ENCODE measurements around the gene FATE1. TPM values are rescaled to one million over a fixed set of nuclear protein-coding genes. Genes with fewer than 3 reads are reported as not detected.
"Not testable (repeated sequence)": the region's sequence is repeated elsewhere in the genome, so short reads cannot be mapped to it uniquely, and the experiment has no call there.

Gene FATE1, protein sequence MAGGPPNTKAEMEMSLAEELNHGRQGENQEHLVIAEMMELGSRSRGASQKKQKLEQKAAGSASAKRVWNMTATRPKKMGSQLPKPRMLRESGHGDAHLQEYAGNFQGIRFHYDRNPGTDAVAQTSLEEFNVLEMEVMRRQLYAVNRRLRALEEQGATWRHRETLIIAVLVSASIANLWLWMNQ
- polyA plus RNA-seq (ENCODE audit: insufficient read length in 3 of 3) = under 1 TPM in 2 of 3 donors, not detected in 1; 0.28 to 0.40 TPM

DNA sequence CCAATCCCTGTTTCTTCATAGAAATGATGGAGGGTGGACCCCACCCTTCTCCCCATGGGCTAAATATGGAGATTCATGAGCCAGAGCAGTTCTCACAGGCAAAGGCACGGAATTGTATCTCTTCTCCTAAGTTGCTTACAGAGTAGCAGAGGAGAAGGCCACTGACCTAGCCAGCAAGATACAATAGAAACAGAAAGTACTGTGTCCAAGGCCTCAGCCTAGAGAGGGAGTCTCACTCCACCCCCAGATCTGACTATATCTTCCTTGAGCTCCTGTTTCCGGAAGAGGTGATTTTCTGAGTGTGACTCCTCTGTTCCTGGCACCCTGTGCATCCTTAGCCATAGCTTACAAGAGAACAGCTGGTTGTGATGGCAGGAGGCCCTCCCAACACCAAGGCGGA lies at the start of gene FATE1:
Gene FATE1 (plus strand): TSS at position 284 of the 400 bp plus-strand sequence. CDS start 85 bp downstream, at position 369.
- DNase-seq (ENCODE audit: low read depth in 3 of 3, low spot score in 2 of 3) = no peak

DNA sequence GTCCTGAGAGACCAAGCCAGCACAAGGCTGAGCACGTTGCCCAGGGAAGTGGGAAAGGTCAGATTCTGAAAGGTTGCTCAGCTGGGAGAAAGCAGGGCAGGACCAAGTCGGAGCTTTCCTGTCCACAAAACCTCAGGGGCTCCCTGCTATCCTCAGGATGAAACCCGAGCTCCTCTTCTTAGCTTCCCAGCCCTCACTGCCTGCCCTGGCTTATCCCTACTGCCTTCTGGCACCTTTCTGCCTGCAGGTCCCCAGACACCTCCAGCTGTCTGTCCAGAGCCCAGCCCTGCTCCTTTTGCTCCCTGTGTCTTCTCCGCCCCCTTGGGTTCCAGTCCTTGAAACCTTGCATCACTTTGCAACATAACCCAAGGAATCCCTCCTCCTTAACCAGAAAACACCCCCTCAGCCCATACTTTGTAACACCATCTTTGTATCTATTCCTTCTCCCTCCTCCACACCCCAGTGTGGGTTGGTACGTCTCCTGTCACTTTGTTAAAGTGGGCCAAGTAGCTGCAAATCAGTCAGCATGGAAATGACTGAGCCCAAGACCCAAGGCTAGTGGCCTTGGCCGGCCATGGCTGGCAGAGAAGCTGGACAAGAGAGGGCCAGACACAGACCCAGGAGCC lies 40.6 kb upstream of the FATE1 start:
- no peak for DNase-seq (ENCODE audit: low read depth in 3 of 3, low spot score in 2 of 3)

DNA sequence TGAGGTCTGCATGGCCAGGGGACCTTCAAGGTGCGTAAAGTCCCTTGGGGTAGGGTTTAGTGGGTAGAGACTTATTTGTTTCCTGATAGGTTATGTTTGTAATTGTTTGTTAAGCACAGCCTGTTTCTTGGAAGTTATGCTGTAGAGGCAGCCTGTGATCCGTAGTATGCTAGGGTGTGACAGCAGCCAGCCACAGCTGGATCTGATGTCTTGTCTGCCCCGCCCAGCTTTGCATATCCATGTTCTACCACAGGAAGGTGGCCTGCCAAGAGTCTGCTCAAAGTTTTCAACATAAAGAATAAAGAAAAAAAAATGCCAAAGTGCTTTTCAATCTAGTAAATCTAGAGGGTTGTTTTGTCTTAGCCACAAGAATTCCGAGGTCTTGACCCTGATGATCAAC lies 39.6 kb upstream of the FATE1 start:
- DNase-seq (ENCODE audit: low read depth in 3 of 3, low spot score in 2 of 3) = no peak

DNA sequence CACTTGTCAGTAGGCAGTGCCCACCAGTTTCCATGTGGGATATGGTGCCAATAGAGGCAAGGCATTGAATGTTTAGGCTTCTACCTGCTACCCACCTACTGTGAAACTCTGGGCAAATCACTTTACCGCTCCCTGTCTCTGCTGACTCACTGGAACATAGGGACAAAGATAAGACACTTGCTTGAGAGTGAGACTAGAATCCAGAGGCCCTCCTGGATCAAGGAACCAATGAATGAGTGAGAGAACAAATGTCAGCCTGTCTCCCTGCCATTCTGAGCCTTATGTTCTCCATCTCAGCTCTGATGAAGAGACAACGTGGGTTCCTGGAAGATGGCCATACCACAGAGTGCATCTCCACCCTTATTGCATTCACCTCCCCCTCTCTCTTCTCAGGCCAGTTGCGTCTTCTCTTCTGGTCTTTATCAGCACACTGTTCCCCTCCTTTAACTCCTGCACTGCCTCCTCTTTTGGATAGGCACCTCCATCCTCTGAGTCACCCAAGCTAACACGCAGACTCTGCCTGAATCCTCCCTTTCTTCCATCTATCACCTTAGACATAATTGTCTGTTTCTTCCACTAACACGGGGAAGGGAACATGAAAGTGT lies 35.9 kb upstream of the FATE1 start:
- DNase-seq (ENCODE audit: low read depth in 3 of 3, low spot score in 2 of 3) = no peak

DNA sequence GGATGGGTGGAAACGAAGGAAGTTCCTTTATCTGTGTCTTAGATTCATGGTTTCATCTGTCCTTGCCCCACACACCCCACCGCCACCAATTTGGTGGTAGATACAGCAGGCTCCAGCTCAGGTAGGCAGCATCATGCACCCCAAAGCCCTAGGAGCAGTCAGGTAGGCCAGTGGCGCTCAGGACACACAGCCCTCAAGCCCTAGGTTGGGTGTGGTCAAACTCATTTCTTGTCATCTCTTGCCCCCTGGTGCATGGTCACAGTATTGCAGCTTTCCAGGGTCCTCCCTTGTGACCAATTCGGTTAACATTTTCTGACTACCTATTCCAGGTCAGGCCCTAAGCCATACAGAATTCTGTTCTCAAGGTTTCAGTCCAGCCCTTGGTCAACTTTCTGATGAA lies 35.0 kb upstream of the FATE1 start:
- no peak for DNase-seq (ENCODE audit: low read depth in 3 of 3, low spot score in 2 of 3)

DNA sequence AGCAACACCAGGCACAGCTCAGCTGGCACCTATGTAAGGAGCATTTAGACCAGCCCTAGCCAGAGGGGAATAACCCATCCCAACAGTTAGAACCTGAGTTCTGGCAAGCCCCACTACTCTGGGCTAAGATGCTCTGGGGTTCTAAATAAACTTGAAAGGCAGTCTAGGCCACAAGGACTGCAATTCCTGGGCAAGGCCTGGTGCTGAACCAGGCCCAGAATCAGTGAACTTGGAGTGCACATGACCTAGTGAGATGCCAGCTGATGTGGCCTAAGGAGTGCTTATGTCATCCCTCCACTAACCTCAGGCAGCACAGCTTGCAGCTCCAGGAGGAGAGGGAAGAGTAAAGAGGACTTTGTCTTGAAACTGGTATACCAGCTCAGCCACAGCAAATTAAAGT lies 28.2 kb upstream of the FATE1 start:
- DNase-seq (ENCODE audit: low read depth in 3 of 3, low spot score in 2 of 3) = no peak

DNA sequence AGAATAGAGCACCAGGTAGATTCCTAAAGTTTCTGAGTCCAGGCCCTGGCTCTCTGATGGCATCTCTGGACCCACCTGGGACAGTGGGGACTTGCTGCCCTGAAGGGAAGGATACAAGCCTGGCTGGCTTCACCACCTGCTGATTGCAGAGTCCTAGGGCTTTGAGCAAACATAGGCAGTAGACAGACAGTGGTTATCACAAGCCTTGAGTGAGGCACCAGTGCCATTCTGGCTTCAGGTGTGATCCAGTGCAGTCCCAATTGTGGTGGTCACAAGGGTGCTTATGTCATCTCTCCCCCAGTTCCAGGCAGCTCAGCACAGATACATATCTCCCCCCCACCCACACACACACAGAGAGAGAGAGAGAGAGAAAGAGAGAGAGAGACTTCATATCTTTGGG lies 27.1 kb upstream of the FATE1 start:
- no peak for DNase-seq (ENCODE audit: low read depth in 3 of 3, low spot score in 2 of 3)

DNA sequence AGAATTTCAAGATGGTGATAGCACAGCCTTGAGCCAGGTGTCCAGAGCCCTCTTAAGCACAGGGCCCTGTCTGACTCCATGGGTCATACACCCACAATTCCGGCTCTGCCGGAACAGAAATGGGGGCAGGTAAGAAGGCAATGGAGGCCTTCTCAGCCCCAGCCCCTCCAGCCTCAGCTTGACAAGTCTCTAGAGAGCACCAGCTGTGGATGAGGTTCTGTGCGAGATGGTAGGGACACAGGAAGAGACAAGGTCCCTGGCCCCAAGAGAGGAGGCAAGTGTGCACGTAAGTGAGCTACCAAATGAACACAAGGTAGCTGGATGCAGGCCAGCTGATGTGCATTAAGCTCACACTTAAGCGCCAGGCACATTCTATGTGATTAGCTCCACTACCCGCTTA lies 23.0 kb upstream of the FATE1 start:
- DNase-seq (ENCODE audit: low read depth in 3 of 3, low spot score in 2 of 3) = no peak

DNA sequence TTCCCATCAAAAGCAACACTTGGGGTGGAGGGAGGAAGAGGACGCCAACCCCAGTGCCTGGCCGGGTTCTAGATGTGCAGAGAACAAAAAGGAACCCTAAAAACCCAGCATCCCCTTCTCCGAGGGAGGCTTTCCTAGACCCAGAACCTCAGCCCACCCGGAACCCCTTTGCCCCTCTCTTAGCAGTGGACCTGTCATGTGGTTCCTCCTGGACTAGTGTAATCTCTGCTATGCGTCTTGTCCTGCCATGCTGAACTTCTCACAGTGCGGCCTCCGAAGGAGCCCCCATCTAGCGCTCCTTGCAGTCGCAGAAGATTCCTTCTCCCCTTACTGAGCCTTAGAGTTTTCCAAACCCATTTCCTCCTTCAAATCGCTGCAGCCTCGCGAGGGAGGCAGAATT lies 21.7 kb upstream of the FATE1 start:
- no peak for DNase-seq (ENCODE audit: low read depth in 3 of 3, low spot score in 2 of 3)

DNA sequence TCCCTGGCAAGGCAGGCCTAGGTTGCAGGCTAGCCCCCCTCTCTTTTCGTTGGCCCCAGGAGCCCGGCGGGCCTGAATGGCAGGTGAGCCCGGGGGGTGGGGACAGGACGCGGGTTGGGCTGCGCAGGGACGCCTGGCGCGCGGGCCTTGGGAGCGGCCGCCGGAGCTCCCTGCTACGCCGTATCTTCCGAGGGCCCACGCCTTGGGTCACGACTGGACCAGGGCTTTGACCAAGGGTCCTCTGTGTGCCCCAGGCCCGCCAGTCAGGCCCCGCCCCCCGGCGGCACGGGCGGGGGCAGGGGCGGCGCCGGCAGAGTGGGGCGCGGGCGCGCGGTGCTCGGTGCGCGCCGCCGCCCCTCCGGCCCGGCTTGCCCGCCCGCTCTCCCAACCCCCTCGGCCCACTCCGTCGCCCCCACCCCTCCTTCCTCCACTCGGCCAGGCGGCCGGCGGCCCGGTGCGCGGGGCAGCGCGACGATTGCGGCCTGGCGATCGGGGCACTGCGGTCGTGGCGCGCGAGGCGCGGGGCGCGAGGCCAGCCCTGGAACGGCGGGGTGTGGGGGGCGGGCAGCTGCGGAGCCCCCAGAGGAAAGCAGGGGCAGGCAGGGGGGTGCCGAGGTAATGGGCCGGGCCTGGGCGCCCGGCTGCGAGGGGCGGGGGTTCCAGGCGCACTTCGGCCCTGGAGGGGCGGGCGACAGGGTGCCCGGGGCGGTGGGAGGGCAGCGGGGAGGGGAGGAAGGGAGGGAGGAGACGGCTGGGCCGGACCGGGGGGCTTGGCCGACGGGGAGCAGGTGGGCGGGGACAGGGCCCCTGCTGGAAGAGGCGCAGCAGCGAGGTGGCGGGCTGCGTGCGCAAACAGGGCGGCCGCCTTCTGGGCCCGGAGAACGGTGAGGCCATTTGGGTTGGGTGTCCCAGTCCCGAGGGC lies 20.9 kb upstream of the FATE1 start, which contains the start of gene PRRG3:
Gene PRRG3 (plus strand): TSS at position 798 of the 922 bp plus-strand sequence. CDS start 3,357 bp downstream, outside the sequence.
- no peak for DNase-seq (ENCODE audit: low read depth in 3 of 3, low spot score in 2 of 3)

DNA sequence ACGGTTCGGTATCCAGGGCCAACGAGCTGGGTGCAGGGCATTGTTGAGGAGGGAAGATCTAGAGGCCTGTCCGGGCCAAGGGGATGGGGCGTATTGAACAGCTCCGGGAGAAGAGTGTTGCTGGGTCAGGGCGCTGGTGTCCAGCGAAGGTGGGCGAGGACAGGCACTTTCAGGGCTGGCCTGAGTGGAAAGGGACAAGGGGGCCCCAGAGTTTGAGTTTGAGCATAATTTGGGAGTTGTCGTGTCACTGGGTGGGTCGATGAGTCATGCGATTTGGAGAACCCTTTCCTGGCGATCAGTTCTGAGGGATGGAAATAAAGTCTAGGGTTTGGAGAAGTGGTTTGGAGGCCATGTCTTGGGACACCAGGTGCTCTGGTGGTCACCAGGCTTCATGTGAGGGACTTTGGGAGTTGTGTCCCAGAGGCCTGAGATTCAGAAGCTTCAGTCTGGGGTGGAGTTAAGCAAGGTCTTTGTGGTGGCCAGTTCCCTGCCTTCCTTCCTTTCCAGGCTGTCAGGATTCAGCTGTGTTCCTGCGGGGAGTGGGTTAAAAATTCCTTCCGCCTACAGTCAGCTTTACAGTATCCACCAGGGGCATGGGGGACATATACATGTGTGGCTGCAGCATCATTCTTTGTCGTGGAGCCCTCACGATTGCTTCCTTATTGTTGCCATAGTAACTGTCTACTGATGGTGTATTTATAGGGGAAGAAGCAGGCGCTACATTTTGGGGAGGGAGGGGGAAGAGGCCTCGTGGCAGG lies 20.1 kb upstream of the FATE1 start:
- no peak for DNase-seq (ENCODE audit: low read depth in 3 of 3, low spot score in 2 of 3)

DNA sequence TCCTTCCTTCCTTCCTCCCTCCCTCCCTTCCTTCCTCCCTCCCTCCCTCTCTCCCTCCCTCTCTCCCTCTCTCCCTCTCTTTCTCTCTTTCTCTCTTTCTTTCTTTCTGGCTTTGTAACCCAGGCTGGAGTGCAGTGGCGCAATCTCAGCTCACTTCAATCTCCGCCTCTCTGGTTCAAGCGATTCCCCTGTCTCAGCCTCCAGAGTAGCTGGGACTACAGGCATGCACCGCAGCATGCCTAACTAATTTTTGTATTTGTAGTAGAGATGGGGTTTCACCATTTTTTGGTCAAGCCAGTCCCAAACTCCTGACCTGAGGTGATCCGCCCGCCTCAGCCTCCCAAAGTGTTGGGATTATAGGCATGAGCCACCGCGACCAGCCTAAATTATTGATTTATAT lies 18.8 kb upstream of the FATE1 start:
- DNase-seq (ENCODE audit: low read depth in 3 of 3, low spot score in 2 of 3) = not testable (repeated sequence)

DNA sequence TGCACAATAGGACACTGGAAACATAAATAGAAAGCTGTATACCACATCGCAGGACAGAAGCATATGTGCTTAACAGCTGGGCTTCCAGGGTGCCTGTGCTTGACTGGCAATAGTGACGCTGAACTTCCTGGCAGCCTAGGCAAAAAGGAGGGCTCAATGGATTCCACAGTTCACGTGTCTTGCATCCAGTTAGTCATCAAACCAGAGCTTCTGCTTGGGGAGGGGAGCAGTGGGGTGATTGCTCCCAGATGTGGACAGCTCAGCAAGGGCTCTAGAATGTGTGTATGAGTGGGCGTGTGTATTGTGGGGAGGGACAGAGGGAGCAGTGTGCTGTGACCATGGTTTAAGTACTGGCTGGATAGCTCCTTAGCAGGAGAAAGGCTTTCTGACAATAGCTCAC lies 18.3 kb upstream of the FATE1 start:
- DNase-seq (ENCODE audit: low read depth in 3 of 3, low spot score in 2 of 3) = no peak

DNA sequence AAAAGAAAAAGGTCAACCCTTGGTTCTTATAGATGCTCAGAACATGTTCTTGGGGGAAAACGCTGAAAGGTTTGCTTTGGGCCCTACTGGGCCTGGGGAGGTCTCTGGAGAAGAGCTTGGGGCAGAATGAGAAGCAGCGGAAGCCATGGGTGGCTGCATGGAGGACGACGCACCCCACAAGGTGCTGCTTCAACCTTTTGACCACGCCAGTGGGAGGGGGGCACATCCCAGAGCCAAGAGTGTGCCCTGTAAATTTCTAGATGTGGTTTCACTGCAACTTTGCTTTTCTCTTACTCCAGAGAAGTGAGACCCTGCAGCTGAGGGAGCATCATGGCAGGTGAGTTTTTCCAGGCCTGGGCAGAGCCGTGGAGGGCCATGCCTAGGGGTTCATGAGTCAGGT lies 17.4 kb upstream of the FATE1 start:
- DNase-seq (ENCODE audit: low read depth in 3 of 3, low spot score in 2 of 3) = no peak

DNA sequence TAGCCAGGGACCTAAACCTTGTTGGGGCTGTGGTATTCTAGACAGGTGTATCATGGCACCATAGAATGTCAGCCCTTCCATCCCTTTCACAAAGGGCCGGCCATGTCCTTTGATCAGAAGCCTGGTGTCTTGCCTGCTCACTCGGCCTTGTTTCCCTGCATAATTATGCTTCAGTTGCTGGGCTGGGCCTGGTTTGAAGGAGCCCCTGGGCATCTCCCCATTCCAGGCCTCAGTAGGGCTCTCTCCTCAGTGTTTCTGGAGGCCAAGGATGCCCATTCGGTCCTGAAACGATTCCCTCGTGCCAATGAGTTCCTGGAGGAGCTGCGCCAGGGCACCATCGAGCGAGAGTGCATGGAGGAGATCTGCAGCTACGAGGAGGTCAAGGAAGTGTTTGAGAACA lies 16.1 kb upstream of the FATE1 start:
- DNase-seq (ENCODE audit: low read depth in 3 of 3, low spot score in 2 of 3) = no peak

DNA sequence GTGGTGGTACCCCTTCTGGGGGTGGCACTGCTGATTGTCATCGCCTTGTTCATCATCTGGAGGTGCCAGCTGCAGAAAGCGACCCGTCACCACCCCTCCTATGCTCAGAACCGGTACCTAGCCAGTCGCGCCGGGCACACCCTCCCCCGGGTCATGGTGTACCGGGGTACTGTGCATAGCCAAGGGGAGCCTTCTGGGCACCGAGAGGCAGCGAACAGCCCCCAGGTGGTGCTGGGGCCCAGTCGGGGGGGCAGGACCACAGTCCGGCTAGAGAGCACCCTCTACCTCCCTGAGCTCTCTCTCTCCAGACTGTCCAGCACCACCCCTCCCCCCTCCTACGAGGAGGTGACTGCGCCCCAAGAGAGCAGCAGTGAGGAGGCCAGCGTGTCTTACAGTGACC lies 15.3 kb upstream of the FATE1 start:
- no peak for DNase-seq (ENCODE audit: low read depth in 3 of 3, low spot score in 2 of 3)

DNA sequence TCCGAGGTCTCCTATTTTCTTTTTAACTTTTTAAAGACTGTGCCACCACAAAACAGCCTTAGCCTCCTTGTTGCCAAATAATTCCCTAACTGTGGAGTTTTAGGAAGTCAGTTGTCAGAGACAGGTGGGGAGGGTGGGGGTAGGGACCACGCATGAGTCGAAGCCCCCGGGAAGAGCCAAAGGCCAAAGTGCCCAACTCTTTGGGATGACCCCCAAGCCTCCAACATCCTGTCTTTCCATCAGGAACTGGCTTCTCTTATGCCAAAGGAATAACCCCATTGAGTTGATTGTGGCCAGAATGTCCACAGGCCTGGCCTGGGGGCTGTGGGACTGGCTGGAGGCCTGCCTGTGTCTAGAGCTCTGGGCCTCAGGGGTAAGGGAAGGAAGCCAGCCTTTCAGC lies 14.8 kb upstream of the FATE1 start:
- no peak for DNase-seq (ENCODE audit: low read depth in 3 of 3, low spot score in 2 of 3)

DNA sequence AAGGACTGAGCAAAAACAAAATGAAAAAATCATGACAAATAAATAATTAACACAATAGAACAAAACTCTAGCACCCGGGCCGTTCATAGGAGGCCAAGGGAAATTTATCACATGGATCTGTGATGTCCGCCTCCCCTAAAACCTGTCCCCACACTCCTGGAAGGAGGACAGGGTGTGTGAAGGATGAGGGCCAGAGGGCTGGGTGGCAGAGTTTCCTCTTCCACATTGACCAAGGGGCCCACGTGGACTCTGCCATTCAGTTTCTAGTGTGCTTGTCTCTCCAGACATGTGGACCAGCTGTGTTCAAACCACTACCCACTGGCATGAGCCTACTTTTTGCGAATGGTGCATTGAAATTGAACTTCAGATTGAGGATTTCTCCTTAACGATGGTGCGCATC lies 14.3 kb upstream of the FATE1 start:
- DNase-seq (ENCODE audit: low read depth in 3 of 3, low spot score in 2 of 3) = no peak

DNA sequence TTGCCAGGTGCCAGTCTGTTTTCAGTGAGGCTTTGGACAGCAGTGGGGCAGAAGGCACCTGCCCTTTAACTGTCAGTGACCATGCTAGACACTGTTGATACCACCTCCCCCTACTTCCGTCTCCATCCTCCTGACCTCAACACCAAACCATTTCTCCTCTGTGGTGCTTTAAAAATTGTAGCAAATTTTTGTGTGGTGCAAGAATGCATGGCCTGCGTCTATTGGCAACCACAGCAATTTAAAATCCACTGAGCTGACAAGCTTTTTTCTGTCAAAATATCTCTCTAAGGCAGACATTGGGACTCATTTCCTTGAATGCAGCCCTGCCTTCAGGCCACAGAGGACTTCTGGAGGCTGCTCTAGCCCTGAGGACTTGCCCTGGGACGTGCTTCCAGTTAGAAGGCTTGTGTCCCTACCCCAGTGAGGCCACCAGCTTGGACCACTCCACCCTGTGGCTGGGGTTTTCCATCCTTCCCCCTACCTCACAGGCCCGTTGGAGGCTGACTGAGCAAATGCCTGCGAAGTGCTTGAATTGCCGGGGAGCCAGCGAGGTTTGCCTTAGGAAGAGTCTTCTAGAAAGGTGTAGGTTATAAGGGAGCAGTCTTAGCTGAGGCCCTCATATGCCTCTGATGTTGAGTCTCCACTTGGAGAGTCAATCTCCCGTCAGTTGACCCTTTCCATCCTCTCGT lies 13.7 kb upstream of the FATE1 start:
- DNase-seq (ENCODE audit: low read depth in 3 of 3, low spot score in 2 of 3) = no peak
